CD4-positive, alpha-beta T cell treated with Interleukin-15 for 4 hours (primary cell): ENCODE measurements around the gene C4orf46.

Experiments
- DNase-seq: peaks from one replicate; pipeline ENCODE4 v3.0.0-alpha.2; 2020; ENCODE audit warnings: low spot score

The C4orf46 gene

GRCh38 chr4:158652920-158653319 lies 18.8 kb downstream of the C4orf46 start:
- DNase-seq, result peak; percentile 1

- DNase-seq, result no peak
Observed at GRCh38 chr4:158649111-158649680, 22.5 kb downstream of the C4orf46 start.

GRCh38 chr4:158644760-158645159 lies 26.9 kb downstream of the C4orf46 start:
- no peak for DNase-seq

- DNase-seq, result no peak
Observed at GRCh38 chr4:158644356-158644755, 27.3 kb downstream of the C4orf46 start.

GRCh38 chr4:158636619-158637018 lies 35.1 kb downstream of the C4orf46 start:
- no peak for DNase-seq

GRCh38 chr4:158630893-158631292 lies 40.8 kb downstream of the C4orf46 start:
- DNase-seq, result no peak

- no peak for DNase-seq
Observed at GRCh38 chr4:158625544-158625943, 46.1 kb downstream of the C4orf46 start.

GRCh38 chr4:158624889-158625478 lies 46.7 kb downstream of the C4orf46 start:
- peak; percentile 17 for DNase-seq

- DNase-seq, result no peak
Observed at GRCh38 chr4:158622251-158622650, 49.4 kb downstream of the C4orf46 start.

- no peak for DNase-seq
Observed at GRCh38 chr4:158621729-158622128, 50.0 kb downstream of the C4orf46 start.

GRCh38 chr4:158617956-158618355 lies 53.7 kb downstream of the C4orf46 start:
- no peak for DNase-seq
